HG03378 (cell line): ENCODE results near the gene PPFIA1.
"Not testable (repeated sequence)": the region's sequence is repeated elsewhere in the genome, so short reads cannot be mapped to it uniquely, and the experiment has no call there.

Experiments
- ATAC-seq: cut with Tn5 transposase; IDR thresholded peaks from one replicate; pipeline ENCODE4 v1.9.1; 2021; ENCODE audit warnings: mild to moderate bottlenecking, moderate library complexity; ENCODE audit not compliant: unreplicated experiment

Gene PPFIA1

DNA sequence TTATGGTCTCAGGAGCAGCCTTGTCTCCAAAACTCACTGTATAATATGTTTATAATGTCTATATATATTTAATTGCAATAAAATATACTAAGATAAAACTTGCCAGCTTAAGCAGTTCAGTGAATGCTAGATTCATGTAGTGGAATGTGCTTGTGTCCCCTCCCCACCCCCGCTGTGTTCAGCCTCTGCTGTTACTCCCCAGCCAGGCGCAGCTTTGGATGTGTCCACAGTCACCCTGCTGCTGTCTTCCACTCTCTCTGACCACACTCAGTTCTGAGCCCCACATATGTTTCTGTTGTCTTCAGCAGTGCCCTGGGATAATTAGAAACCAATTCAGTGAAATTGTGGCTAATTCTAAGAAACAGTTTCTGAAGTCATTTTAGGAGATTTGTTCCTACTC, 52.2 kb downstream of the PPFIA1 start:
- no peak for ATAC-seq

DNA sequence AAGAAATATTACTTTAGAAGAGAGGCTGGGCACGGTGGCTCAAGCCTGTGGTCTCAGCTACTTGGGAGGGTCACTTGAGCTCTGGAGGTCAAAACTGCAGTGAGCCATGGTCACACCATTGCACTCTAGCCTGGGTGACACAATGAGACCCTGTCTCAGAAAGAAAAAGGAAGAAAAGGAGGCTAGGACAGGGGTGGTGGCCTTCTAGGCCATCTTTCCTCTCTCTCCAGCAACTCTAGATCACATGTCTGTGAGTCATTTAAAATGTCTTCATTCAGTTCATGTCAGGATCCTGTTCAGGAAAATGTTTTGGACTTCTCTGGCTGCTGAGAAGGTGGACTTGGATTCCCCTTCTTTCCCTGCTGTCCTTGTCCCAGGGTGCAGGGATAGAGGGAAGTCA, 53.3 kb downstream of the PPFIA1 start:
- no peak for ATAC-seq

DNA sequence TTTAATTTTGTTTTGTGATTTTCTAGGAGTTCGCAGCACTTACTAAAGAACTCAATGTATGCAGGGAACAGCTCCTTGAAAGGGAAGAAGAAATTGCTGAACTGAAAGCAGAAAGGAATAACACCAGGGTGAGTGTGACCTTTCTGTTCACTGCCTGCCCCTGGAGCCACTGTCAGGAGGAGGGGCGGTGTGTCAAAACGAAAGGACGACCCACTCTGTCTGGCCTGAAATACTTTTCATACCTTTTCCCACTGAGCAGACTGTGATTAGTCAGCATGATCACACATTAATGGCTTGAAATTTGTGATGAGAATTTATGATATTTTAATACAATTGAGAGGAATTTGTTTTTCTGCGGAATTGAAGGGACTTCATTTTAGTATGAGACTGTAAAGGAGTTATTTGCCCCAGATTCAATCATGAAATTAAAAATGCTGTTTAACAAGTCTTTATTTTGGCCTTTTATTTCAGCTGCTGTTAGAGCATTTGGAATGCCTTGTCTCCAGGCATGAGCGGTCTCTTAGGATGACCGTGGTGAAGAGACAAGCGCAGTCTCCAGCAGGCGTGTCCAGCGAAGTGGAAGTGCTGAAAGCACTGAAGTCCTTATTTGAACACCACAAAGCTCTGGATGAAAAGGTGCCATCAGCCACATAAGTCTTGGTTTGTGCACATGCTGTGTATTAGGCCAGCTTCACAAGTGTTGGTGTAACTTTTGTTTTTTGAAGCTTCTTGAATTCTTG, 54.1 kb downstream of the PPFIA1 start:
- no peak for ATAC-seq

DNA sequence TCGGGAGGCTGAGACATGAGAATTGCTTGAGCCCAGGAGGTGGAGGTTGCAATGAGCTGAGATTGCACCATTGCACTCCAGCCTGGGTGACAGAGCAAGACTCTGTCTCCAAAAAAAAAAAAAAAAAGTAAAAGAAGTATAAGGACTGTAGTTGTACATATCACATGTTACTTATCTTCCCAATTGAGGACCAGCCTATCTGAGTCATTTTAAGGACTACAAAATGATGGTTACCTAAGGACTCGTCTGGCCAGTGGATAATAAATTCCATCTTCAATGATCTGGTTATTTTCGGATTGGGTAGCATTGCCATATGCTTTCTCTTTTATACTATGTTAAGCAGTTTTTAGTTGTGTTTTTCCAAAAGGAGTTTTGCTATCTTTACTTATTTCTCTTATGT, 55.3 kb downstream of the PPFIA1 start:
- ATAC-seq = no peak

DNA sequence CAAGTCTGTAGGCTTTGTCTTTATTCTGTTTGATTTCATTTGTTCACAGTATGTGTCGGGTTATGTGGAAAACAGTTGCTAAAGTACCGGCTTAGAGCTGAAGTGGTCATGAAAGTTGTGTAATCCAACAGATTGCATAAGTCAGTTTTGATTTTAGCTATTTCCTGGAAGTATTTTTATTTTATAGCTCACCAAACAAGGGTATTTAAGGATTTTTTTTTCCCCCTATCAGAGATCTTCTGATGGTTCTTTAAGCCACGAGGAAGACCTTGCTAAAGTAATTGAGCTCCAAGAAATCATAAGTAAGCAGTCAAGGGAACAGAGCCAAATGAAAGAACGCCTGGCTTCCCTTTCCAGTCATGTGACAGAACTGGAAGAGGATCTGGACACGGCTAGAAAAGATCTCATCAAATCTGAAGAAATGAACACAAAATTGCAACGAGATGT, 55.9 kb downstream of the PPFIA1 start:
- no peak for ATAC-seq

DNA sequence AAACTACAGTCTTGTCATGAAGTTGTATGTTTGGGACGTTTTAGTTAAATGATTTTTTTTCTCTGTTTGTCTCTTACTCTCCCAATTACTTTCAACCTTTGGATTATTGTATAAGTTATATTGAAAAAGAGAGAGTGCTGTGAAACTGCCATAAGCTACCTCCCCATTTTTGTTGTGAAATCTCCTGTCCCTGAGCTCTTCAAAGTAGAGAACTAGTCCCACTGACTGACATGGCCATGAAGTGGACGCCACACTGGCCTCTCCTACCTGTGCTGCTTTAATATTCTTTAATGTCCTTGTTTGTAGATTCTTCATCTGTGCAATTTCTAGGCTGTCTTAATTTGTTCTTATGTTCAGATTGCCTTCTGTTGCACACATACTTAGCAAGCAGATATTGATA, 56.3 kb downstream of the PPFIA1 start:
- ATAC-seq = no peak

DNA sequence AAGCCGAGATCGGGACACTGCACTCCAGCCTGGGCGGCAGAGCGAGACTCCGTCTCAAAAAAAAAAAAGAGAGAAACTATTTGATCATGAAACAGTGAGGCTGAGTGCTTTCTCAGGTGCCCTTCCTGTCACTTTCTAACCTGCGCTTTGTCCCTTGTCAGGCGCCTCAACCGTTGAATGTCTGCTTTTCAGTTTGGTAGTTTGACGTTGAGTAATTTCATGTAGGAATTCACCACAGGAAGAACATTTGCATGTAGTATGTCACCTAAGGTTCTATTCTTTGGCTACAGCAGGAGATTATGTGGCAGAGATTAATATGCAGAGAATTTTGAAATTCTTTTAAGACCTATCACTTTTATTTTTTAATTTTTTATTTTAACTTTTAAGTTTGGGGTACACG, 57.2 kb downstream of the PPFIA1 start:
- ATAC-seq = no peak

DNA sequence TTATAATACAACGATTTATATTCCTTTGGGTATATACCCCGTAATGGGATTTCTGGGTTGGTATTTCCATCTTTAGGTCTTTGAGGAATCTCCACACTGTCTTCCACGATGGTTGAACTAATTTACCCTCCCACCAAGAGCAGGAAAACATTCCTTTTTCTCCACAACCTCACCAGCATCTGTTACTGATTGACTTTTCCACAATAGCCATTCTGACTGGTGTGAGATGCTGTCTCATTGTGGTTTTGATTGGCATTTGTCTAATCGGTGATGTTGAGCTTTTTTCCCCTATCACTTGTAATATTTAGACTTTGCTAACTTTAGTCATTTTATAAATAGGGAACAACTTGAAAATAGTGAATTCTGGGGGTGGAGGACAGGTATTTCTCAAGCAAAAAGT, 58.1 kb downstream of the PPFIA1 start:
- ATAC-seq = no peak

DNA sequence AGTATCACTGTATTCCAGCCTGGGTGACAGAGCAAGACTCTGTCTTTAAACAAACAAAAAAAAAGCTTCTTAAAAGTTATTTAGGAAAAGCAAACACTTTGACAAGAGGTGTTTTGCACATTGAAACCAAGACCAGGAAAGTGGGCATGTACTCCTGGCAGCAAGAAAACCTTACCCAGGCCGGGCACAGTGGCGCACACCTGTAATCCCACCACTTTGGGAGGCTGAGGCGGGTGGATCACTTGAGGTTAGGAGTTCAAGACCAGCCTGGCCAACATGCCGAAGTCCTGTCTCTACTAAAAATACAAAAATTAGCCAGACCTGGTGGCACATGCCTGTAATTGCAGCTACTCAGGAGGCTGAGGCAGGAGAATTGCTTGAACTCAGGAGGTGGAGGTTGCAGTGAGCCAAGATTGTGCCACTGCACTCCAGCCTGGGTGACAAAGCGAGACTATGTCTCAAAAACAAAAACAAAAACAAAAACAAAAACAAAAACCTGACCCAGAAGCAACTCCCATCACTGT, 60.9 kb downstream of the PPFIA1 start:
- not testable (repeated sequence) for ATAC-seq

DNA sequence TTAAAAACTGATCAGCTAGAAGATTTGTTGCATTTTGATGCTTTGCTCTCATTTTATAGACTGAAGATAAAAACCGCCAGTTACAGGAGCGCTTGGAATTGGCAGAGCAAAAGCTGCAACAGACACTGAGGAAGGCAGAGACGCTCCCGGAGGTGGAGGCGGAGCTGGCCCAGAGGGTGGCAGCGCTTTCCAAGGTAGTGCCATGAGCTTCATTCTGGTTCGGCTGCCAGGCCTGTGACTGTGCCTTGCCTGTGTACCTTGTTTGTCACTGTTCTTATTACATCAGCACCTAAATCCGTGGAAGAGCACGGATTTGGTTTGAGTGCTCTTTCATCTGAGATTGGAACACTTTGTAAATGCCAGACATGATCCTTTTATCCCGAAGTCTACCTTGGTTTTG, 61.4 kb downstream of the PPFIA1 start:
- ATAC-seq = no peak

DNA sequence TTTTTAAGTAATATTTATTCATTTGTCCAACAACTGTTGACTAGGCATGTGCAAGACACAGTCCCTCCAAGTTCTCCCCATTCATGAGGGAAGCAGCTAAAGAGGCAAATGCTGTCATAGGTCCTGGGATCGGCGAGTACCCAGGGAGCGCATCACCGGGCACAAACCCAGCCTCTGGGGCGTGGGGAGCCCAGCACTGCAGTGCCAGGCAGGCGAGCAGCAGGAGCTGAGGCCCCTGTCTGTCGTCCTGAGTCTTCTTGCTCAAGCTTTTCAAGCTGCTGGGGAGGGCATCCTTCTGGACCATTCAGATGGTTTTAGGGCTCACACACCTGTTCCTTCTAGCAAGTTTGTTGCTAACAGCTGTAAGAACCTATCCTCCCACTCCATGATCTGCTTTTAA, 62.1 kb downstream of the PPFIA1 start:
- no peak for ATAC-seq

DNA sequence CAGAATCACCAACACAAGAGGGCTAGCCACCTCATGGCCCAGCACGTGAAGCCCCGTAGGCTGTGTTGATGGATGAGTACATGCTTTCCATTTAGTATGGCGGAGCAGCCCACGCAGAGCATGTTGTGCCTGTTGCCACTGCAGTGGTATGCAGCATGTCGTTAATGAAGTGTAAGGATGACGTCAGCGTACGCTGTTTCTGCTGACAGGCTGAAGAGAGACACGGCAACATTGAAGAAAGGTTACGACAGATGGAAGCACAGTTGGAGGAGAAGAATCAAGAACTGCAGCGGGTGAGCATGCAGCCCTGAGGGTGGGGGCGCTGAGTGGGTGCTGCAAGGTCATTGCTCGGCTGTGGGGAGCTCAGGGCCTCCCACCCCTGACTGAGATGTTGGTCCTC, 62.8 kb downstream of the PPFIA1 start:
- no peak for ATAC-seq

DNA sequence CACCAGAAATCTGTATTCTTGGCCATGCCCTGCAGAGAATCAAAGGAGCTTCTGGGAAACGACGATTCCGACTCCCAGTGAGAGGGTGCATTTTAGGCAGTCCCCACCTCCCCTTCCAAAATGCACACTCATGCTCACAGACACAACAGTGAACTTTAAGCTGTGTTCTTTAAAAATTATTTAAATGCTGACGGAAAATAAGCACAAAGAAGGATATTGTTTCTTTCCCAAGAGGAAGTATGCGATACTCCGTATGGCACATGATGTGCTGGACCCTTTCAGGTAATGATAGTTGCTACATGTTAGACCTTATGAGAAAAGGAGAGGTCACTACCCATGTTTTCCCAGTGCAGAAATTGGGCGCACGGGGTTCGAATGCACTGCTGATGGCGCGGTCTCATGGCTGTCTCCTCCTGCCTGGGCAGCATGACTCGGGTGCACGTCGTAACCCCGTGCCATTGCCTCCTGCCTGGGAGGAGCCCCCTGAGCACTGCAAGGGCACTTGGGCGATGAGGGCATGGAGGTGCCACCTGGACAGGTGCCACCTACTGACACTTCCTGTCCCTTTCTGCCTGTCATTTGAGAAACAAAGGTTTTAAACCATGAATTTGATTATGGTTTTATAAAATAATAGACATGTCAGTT, 64.0 kb downstream of the PPFIA1 start:
- ATAC-seq = no peak

DNA sequence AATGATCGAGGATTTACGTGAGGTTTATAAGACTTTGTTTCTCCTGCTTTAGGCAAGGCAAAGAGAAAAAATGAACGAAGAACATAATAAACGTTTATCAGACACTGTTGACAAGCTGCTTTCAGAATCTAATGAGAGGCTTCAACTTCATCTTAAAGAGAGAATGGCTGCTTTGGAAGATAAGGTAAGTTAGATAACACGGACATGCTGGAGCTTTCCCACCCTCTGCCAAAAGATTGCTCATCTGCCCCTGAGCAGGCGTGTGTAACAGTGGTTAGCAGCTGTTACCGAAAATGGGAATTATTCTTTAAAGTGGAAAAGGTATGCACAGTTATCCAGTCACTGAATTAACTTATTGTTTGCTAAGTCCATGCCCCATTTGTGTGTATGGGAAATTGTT, 65.0 kb downstream of the PPFIA1 start:
- no peak for ATAC-seq

DNA sequence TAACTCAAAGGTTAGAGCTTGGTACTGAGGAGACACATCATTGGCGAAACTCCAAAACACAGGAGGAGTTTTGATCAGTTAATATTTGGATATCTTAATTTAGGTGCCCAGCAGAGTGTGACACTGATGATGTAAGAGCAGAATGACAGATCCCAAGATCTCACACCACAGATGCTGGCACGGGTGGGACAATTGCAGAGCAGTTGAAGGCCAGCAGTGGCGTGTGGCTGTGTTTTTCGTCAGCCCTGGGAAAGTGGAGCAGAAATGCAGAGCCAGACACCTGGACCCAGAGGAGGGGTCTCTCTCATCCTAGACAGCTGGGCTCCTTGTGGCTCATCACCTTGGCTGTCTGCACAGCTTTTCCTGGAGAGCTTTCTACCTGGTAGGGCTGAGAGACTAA, 68.1 kb downstream of the PPFIA1 start:
- no peak for ATAC-seq

DNA sequence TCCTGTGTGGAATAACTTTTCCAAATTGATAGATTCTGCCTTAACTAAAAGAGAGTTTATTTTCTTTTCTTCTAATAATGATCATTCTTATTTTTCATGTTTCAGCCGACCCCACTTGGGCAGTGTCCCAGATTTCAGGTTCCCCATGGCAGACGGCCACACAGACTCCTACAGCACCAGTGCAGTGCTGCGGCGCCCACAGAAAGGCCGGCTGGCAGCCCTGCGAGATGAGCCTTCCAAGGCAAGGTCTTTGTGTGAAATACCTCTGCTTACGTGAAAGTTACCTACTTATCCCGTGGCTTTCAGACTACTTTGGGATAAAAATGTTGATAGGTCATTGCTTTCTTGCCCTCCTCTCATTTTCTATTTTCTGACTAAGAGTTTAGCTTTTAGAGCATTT, 68.6 kb downstream of the PPFIA1 start:
- ATAC-seq = no peak

DNA sequence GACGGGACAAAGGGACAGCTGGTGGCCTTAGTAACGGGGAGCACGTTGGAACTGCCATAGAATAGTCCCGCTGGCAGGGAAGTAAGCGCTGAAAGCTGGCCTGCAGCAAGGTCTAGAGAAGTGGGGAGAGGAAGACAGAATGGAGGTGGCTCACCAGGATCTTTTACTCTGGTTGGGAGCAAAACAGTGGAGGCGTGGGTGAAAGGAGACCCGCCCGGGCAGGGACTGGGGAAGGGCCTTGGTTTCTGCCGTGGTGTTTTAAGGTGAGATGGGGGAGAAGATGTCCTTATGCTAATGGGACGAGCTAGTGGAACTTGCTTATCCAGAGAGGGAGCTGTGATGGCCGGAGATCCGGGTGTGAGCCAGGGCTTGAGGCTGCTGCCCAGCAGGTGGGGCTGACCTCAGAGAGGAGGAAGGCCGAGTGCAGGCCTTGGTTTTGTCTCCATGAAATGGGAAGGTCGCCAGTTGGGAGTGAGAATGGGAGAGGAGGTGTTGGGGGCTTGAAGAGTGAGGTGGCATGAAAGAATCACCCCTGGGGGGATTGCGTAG, 71.5 kb downstream of the PPFIA1 start:
- ATAC-seq = no peak

DNA sequence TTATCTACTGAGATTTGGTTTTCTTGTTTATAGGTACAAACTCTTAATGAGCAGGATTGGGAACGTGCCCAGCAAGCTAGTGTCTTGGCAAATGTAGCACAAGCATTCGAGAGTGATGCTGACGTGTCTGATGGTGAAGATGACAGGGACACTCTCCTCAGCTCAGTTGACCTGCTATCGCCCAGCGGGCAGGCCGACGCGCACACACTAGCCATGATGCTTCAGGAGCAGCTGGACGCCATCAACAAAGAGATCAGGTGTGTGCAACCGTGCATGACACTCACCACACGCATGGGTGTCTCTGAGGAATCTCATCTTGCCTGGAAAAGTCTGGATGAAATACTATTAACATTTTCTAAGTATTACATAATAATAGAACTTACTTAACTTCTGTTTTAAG, 73.1 kb downstream of the PPFIA1 start:
- ATAC-seq = no peak

DNA sequence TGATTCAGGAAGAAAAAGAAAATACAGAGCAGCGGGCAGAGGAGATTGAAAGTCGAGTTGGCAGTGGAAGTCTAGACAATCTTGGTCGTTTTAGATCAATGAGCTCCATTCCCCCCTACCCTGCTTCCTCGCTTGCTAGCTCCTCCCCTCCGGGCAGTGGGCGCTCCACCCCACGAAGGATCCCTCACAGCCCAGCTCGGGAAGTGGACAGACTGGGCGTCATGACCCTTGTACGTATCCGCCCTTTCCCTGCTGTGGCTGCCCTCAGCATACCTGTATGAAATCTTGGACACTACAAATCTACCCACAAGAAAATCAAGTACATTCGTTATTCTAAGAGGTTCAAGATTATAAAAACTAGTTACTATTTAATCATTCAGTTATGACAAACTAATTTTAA, 77.7 kb downstream of the PPFIA1 start:
- ATAC-seq = no peak

DNA sequence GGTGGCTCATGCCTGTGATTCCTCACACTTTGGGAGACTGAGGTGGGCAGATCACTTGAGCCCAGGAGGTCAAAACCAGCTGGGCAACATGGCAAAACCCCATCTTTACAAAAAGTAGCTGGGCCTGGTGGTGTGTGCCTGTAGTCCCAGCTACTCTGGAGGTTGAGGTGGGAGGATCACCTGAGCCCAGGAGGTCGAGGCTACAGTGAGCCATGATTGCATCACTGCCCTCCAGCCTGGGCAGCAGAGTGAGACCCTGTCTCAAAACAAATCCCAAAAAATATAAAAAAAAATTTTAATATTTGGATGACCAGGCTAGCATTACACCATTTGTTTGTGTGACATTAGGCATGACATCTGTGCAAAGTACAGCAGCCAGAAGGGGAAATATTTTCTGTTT, 78.1 kb downstream of the PPFIA1 start:
- ATAC-seq = no peak

DNA sequence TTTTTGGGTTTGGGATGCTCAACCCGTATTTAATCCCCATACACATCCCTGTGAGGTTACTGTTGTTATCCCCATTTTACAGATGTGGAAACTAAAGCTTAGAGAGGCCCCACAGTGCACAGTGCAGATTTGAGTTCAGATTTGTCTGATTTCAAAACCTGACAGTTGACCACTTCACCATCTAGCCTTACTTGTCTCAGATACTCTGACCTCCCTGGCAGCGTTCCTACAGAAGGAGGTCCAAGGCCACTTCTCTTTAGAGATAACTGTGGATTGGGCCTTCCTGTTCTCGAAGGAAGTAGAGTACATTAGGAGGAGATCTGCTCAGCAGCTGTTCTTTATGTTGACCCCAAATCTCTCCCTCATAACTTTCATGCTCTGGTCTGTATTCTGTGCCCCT, 81.2 kb downstream of the PPFIA1 start:
- ATAC-seq = no peak

DNA sequence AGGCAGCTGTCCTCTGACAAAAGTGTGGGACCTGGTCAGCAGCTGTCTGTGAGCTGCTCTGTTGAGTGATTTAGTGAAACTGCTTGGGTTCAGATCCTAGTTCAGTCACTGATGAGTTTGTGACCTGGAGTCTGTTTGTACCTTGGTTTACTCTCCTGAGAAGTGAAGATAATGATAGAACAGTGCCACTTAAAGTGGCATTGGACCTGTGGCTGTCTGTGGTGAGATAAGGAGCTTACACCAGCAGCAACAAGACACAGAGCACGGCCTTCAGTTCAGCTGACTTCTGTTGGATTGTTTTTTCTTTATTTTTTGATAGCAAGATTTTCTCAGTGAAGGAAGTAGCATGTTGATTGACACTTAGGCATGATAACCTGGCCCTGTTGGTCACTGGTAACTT, 81.6 kb downstream of the PPFIA1 start:
- no peak for ATAC-seq
